Measurements from ENCODE around the gene NUP62.

The NUP62 gene

DNA sequence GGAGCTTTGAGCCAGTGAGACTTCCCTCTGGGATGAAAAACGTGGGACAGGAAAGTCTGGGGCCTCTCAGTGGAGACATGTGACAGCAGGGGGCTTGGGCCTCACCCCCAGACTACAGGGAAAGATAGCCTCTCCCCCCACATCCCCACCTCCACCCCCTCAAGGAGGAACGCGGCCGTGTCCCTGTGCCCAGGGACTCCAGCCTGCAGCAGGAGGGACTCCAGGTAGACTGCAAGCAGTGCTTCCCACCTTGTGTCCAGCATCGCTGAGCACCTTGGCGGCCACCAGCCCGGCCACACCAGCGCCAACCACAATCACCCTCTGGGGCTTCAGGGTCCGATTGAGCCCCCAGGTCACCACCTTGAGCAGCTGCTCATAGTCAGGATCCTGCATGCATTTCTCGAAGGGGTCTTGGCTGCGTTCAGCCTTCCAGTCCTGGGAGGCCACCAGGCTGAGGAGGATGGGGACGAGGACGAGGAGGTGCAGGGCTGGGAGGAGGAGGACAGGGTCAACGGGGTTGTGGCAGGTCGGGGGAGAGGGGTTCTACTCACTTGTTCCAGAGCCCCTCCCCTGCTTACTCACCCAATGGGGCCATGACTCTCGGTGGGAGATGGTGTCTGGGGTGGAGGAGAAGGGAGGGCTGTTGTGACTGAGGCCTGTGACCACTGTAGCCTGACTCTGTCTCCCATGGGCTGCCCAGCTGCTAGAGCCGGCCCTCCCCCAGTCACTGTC is 33.6 kb downstream of the NUP62 start:
- no peaks in the 10 kb centered on the region for H3K27me3 ChIP-seq (ENCODE audit: insufficient read depth, low read length, poor library complexity)
- no peaks in the 10 kb centered on the region for H3K79me2 ChIP-seq (ENCODE audit: insufficient read depth, low read length)
- H3K9me3 ChIP-seq (ENCODE audit: insufficient read depth, low read length, severe bottlenecking): no peaks in the 10 kb centered on the region
- ATAC-seq (ENCODE audit: insufficient read depth, low read depth) (no peak), DNase-seq (no peak)
- H3K36me3 ChIP-seq (ENCODE audit: insufficient read depth, low read length): no peaks in the 10 kb centered on the region
- H3K4me1 ChIP-seq (ENCODE audit: insufficient read depth, low read length): peaks cover 7% of the 10 kb centered on the region; the same call in 1 of the 2 replicates
- no peak overlapping the region for H2AFZ ChIP-seq (ENCODE audit: low read depth, low read length)
- no peak overlapping the region for H3K4me3 ChIP-seq (ENCODE audit: low read depth in 1 of 2, low read length in 2 of 2)
- TF ChIP-seq, protein P1, sequence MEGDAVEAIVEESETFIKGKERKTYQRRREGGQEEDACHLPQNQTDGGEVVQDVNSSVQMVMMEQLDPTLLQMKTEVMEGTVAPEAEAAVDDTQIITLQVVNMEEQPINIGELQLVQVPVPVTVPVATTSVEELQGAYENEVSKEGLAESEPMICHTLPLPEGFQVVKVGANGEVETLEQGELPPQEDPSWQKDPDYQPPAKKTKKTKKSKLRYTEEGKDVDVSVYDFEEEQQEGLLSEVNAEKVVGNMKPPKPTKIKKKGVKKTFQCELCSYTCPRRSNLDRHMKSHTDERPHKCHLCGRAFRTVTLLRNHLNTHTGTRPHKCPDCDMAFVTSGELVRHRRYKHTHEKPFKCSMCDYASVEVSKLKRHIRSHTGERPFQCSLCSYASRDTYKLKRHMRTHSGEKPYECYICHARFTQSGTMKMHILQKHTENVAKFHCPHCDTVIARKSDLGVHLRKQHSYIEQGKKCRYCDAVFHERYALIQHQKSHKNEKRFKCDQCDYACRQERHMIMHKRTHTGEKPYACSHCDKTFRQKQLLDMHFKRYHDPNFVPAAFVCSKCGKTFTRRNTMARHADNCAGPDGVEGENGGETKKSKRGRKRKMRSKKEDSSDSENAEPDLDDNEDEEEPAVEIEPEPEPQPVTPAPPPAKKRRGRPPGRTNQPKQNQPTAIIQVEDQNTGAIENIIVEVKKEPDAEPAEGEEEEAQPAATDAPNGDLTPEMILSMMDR (IDR thresholded peaks at IDR 0.05; ENCODE audit: borderline replicate concordance, extremely low read depth, low read length, poor library complexity, severe bottlenecking): no peak
- no peak for TF ChIP-seq EZH2 (IDR thresholded peaks at IDR 0.05; ENCODE audit: borderline replicate concordance, low read depth, low read length, severe bottlenecking)
- no peak overlapping the region for H3K4me2 ChIP-seq (ENCODE audit: insufficient read depth, low read length)
- H4K20me1 ChIP-seq (ENCODE audit: insufficient read depth, low read length): no peaks in the 10 kb centered on the region
- H3K27ac ChIP-seq (ENCODE audit: low read length): no peak overlapping the region
- H3K9ac ChIP-seq (ENCODE audit: low read depth, low read length): no peak overlapping the region

GRCh38 chr19:49894879-49895565 is 34.3 kb downstream of the NUP62 start:
- Histone ChIP-seq H3K4me2 (ENCODE audit: insufficient read depth, low read length) (no peak overlapping the region), H2AFZ (ENCODE audit: low read depth, low read length) (no peak overlapping the region), H3K79me2 (ENCODE audit: insufficient read depth, low read length) (no peaks in the 10 kb centered on the region), H3K9ac (ENCODE audit: low read depth, low read length) (no peak overlapping the region), H3K27me3 (ENCODE audit: insufficient read depth, low read length, poor library complexity) (no peaks in the 10 kb centered on the region), H3K27ac (ENCODE audit: low read length) (no peak overlapping the region), H3K36me3 (ENCODE audit: insufficient read depth, low read length) (no peaks in the 10 kb centered on the region), H3K4me1 (ENCODE audit: insufficient read depth, low read length) (peaks cover 7% of the 10 kb centered on the region; the same call in 1 of the 2 replicates), H3K4me3 (ENCODE audit: low read depth in 1 of 2, low read length in 2 of 2) (no peak overlapping the region), H3K9me3 (ENCODE audit: insufficient read depth, low read length, severe bottlenecking) (no peaks in the 10 kb centered on the region), H4K20me1 (ENCODE audit: insufficient read depth, low read length) (no peaks in the 10 kb centered on the region)
- no peak for DNase-seq
- TF ChIP-seq, protein P1 (IDR thresholded peaks at IDR 0.05; ENCODE audit: borderline replicate concordance, extremely low read depth, low read length, poor library complexity, severe bottlenecking): no peak
- no peak for TF ChIP-seq EZH2 (IDR thresholded peaks at IDR 0.05; ENCODE audit: borderline replicate concordance, low read depth, low read length, severe bottlenecking)
- no peak for ATAC-seq (ENCODE audit: insufficient read depth, low read depth)

- peaks cover 7% of the 10 kb centered on the region; the same call in 1 of the 2 replicates for H3K4me1 ChIP-seq (ENCODE audit: insufficient read depth, low read length)
- H3K27me3 ChIP-seq (ENCODE audit: insufficient read depth, low read length, poor library complexity): no peaks in the 10 kb centered on the region
- no peaks in the 10 kb centered on the region for H4K20me1 ChIP-seq (ENCODE audit: insufficient read depth, low read length)
- no peak overlapping the region for H3K9ac ChIP-seq (ENCODE audit: low read depth, low read length)
- H3K4me2 ChIP-seq (ENCODE audit: insufficient read depth, low read length): no peak overlapping the region
- TF ChIP-seq, protein P1 (IDR thresholded peaks at IDR 0.05; ENCODE audit: borderline replicate concordance, extremely low read depth, low read length, poor library complexity, severe bottlenecking): no peak
- no peak for TF ChIP-seq EZH2 (IDR thresholded peaks at IDR 0.05; ENCODE audit: borderline replicate concordance, low read depth, low read length, severe bottlenecking)
- no peak for ATAC-seq (ENCODE audit: insufficient read depth, low read depth)
- H3K9me3 ChIP-seq (ENCODE audit: insufficient read depth, low read length, severe bottlenecking): no peaks in the 10 kb centered on the region
- no peaks in the 10 kb centered on the region for H3K79me2 ChIP-seq (ENCODE audit: insufficient read depth, low read length)
- no peak overlapping the region for H3K27ac ChIP-seq (ENCODE audit: low read length)
- H3K36me3 ChIP-seq (ENCODE audit: insufficient read depth, low read length): no peaks in the 10 kb centered on the region
- no peak overlapping the region for H2AFZ ChIP-seq (ENCODE audit: low read depth, low read length)
- no peak for DNase-seq
- H3K4me3 ChIP-seq (ENCODE audit: low read depth in 1 of 2, low read length in 2 of 2): no peak overlapping the region
Observed at GRCh38 chr19:49894011-49894664, 35.2 kb downstream of the NUP62 start.
